ENCODE measurements around the gene TYROBP.
A peak's percentile ranks its signal among the peaks of the same experiment; 100 is the strongest.
"Not testable (repeated sequence)": the region's sequence is repeated elsewhere in the genome, so short reads cannot be mapped to it uniquely, and the experiment has no call there.

Gene TYROBP

DNA sequence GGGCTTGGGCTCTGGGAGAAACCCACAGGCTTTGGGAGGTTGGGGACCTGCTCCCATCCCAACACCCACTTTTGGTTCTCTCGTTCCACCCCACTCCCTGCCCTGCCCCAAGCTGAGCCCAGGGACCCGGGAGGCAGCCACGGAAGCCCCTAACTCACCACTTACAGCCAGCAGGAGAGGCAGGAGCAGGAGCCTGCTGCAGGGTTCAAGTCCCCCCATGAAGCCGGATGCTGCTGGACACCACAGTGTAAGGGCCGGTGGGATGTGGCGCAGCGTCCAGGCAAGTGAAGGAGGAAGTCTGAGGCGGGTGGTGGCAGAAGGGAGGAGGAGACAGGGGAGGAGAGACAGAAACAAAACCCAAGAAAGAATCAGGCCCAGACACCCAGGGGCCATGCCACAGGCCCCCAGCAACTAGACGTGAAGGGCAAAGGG, at the start of gene TYROBP:
TYROBP (minus strand) TSS at position 286 of the 432 bp plus-strand sequence; CDS start at position 219, 67 bp downstream.
- H3K4me3 ChIP-seq (ENCODE audit: low read depth, low read length), result no peak within 1 kb of the TSS

DNA sequence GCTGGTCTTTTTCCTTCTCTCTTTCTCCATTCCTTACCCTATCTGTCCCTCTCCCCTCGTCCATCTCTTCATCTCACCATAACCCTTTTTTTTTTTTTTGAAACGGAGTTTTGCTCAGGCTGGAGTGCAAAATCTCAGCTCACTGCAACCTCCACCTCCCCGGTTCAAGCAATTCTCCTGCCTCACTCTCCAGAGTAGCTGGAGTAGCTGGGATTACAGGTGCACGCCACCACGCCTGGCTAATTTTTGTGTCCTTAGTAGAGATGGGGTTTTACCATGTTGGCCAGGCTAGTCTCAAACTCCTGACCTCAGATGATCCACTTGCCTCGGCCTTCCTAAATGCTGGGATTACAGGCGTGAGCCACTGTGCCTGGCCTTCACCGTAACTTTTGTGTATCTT, 49.3 kb upstream of the TYROBP start:
- H3K4me3 ChIP-seq (ENCODE audit: low read depth, low read length), result not testable (repeated sequence)

DNA sequence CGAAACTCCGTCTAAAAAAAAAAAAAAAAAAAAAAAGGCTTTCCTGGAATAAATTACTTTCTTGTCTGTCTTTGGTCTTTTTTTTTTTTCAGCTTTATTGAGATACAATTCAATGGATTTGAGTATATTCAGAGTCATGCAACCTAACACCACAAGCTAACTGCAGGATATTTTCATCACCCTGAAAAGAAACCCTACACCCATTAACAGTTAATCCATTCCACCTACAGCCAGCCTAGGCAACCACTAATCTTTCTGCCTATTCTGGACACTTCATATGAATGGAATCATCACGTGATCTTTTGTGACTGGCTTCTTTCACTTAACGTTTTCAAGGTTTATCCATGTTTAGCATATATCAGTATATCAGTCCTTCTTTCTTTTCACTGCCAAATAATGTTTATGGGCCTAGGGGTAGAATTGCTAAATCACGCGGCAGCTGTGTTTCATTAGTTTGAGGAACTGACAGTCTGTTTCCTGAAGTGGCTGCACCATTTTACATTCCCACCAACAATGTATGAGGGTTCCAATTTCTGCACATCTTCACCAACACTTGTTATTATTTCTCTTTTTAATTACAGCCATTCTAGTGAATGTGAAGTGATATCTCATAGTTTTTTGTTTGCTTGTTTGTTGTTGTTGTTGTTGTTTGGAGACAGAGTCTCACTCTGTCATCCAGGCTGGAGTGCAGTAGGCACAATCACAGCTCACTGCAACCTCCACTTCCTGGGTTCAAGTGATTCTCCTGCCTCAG, 48.0 kb upstream of the TYROBP start:
- H3K4me3 ChIP-seq (ENCODE audit: low read depth, low read length), result no peak overlapping the region

DNA sequence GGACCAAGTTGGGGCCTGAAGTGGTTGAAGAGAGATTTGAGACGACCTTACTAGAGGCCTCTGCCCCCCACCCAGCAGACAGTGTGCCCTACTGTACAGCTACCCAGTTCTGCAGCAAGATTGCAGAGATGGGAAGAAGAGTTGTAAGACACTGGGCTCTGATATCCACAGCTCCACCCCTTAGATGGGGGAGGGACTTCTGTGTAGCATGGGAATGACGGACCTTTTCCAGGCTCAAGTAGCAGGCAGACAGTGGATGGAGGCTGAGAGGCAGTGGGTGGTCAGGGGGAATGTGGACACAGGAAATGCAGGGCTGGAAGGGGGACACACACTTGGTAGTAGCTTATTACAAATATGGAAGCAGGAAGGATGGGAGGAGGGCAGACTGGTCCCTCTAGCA, 41.0 kb upstream of the TYROBP start:
- H3K4me3 ChIP-seq (ENCODE audit: low read depth, low read length), result no peak overlapping the region

DNA sequence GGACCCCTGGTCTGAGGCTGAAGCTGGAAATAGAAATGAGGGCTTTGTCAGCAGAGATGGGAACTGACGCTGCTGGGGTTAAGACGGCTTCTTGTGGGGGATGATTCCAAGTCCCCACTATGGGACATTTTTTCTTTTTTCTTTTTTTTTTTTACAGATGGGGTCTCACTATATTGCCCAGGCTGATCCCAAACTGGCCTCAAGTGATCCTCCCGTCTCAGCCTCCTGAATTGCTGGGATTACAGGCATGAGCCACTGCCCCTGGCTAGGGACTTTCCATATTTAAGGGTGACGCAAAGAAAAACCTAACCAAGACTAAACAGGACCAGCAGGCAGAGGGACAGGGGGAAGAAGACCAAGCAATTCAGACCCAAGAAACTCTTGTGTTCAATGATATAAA, 38.1 kb upstream of the TYROBP start:
- H3K4me3 ChIP-seq (ENCODE audit: low read depth, low read length), result no peak overlapping the region

DNA sequence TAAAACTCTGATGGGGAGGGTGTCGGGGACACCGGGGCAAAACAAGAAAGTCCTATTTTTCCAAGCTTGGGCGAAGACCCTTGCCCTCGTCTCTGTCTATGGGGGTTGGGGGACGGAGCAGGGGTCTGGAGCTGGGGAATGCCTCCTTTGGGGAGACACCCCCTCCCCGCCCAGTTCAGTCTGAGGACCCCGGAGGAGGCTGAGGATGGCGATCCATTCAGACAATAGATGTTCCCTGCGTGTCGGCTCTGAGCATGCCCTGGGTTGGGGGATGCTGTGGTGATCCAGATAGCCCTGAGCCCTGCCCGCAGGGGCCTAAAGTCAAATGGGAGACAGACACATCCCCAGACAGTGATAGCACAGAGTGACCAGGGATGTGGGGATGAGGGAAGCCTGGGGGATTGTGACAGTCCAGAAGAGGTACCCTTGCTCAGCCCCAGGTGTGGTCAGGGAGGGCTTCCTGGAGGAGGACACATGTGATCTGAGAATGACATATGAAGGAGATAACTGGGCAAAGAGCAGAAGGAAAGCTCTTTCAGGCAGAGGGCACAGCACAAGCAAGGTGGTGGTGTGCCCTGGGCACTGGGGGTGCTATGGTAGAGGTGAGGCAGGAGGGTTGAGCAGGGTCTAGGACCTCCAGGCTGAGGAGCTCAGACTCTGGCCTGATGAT, 37.2 kb upstream of the TYROBP start:
- no peak overlapping the region for H3K4me3 ChIP-seq (ENCODE audit: low read depth, low read length)

DNA sequence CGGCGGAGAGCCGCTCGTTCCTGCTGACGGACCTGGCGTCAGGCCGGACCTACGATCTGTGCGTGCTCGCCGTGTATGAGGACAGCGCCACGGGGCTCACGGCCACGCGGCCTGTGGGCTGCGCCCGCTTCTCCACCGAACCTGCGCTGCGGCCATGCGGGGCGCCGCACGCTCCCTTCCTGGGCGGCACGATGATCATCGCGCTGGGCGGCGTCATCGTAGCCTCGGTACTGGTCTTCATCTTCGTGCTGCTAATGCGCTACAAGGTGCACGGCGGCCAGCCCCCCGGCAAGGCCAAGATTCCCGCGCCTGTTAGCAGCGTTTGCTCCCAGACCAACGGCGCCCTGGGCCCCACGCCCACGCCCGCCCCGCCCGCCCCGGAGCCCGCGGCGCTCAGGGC, 36.5 kb upstream of the TYROBP start:
- no peak overlapping the region for H3K4me3 ChIP-seq (ENCODE audit: low read depth, low read length)

DNA sequence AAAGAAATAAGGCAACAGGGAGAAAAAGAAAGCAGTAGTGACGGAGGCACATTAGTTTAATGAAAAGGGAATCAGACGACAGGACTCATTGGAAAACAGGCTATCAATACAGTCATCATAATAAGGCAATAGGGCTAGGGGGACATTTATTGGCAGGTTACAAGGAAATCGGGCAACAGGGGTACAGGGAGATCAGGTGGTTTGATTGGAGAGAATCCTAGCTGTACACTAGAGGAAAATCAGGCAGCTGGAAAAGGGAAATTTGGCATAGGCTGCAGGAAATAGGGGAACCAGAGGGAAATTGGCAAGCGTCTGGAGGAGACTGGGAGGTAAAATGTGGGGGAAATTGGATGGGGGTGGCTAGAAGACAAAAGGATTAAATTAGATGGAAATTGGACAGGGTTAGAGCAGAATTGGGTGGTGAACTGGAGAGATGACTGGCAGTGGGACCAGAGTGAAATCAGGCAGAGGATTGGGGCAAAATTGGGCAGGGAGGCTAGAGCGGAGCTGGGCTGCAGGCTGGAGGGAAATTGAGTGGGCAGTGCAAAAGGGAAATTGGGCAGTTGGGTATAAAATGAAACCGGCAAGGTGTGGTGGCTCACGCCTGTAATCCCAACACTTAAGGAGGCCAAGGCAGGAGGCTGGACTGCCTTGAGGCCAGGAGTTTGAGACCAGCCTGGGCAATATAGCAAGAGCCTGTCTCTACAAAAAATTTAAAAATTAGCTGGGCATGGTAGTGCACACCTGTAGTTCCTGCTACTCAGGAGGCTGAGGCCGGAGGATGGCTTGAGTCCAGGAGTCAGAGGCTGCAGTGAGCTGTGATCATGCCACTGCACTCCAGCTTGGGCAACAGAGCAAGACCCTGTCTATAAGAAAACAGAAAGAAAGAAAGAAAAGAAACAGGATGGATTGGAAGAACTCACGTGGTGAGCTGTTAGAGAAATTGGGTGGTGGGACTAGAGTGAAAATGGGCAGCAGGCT, 35.5 kb upstream of the TYROBP start:
- H3K4me3 ChIP-seq (ENCODE audit: low read depth, low read length), result no peak overlapping the region

DNA sequence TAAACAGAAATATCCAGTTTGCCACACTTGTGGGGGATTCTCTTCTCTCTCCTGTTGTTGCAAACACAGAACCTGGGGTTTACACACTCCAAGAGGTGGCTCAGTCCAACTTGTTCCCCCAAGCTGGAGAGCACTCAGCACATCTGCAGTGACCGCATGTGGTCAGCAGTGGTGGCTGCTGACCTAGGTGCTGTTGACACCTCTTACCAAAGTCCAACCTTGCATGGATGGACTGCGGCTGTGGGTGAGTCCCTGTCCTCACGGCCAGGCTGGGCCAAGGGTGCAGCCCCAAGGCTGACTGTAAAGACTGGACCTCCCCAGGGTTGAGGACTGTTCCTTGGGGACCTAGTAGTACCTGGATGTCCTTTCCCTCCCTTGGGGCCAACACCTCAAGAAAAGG, 34.1 kb upstream of the TYROBP start:
- no peak overlapping the region for H3K4me3 ChIP-seq (ENCODE audit: low read depth, low read length)

DNA sequence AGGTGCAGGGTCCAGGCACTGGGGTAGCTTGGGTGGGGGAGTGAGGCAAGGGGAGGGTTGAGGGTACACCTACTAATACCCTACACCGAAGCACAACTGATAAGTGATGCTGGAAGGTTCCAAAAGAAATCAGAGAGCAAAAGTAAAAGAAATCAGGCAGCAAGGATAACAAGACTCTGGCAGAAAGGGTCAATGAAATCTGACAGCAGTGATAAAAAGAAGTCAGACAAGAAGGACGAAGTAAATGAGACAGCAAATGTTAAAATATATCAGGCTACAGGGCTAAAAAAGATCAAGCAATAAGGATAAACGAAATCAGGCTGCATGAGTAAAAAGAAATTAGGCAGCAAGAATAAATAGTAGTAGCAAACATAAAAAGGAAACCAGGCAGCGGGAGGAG, 32.7 kb upstream of the TYROBP start:
- no peak overlapping the region for H3K4me3 ChIP-seq (ENCODE audit: low read depth, low read length)

DNA sequence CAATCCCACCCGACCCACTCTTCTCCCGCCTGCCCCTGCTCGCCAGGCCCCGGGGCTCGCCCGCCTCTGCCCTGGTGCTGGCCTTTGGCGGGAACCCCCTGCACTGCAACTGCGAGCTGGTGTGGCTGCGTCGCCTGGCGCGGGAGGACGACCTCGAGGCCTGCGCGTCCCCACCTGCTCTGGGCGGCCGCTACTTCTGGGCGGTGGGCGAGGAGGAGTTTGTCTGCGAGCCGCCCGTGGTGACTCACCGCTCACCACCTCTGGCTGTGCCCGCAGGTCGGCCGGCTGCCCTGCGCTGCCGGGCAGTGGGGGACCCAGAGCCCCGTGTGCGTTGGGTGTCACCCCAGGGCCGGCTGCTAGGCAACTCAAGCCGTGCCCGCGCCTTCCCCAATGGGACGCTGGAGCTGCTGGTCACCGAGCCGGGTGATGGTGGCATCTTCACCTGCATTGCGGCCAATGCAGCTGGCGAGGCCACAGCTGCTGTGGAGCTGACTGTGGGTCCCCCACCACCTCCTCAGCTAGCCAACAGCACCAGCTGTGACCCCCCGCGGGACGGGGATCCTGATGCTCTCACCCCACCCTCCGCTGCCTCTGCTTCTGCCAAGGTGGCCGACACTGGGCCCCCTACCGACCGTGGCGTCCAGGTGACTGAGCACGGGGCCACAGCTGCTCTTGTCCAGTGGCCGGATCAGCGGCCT, 32.1 kb upstream of the TYROBP start:
- H3K4me3 ChIP-seq (ENCODE audit: low read depth, low read length), result no peak overlapping the region

DNA sequence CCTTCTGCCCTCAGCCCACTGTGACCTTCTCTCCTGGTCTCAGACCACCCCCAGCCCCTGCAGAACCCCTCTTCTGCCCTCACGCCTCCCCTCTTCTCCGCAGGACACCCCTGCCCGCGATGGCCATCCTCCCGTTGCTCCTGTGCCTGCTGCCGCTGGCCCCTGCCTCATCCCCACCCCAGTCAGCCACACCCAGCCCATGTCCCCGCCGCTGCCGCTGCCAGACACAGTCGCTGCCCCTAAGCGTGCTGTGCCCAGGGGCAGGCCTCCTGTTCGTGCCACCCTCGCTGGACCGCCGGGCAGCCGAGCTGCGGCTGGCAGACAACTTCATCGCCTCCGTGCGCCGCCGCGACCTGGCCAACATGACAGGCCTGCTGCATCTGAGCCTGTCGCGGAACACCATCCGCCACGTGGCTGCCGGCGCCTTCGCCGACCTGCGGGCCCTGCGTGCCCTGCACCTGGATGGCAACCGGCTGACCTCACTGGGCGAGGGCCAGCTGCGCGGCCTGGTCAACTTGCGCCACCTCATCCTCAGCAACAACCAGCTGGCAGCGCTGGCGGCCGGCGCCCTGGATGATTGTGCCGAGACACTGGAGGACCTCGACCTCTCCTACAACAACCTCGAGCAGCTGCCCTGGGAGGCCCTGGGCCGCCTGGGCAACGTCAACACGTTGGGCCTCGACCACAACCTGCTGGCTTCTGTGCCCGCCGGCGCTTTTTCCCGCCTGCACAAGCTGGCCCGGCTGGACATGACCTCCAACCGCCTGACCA, 31.4 kb upstream of the TYROBP start:
- H3K4me3 ChIP-seq (ENCODE audit: low read depth, low read length), result no peak overlapping the region

DNA sequence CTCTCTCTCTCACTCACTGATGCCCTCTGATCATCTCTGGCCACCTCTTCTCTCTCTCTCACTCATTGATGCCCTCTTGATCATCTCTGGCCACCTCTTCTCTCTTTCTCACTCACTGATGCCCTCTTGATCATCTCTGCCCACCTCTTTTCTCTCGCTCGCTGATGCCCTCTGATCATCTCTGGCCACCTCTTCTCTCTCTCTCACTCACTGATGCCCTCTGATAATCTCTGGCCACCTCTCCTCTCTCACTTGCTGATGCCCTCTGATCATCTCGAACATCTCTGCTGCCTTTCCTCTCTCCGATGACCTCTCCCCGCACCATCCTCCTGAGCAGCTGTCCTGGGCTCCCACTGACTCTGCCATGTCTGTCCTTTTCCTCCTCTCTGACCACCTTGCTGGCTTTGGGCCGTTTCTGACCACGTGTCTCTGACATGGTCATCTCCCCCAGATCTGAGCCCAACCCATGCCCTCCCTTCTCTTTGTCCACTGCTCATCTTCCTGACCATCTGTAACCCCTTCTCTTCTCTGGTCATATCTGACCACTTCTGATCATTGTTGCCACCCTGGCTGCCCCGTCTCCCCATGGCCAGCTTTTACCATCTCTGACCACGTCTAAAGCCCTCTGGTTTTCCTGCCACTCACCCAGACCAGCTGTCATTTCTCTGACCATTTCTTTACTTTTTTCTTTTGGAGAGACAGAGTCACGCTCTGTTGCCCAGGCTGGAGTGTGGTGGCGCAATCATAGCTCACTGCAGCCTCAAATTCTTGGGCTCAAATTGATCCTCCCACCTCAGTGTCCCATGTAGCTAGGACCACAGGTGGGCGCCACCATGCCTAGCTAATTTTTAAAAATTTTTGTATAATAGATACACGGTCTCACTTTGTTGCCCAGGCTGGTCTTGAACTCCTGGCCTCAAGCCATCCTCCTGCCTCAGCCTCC, 30.5 kb upstream of the TYROBP start:
- no peak overlapping the region for H3K4me3 ChIP-seq (ENCODE audit: low read depth, low read length)

DNA sequence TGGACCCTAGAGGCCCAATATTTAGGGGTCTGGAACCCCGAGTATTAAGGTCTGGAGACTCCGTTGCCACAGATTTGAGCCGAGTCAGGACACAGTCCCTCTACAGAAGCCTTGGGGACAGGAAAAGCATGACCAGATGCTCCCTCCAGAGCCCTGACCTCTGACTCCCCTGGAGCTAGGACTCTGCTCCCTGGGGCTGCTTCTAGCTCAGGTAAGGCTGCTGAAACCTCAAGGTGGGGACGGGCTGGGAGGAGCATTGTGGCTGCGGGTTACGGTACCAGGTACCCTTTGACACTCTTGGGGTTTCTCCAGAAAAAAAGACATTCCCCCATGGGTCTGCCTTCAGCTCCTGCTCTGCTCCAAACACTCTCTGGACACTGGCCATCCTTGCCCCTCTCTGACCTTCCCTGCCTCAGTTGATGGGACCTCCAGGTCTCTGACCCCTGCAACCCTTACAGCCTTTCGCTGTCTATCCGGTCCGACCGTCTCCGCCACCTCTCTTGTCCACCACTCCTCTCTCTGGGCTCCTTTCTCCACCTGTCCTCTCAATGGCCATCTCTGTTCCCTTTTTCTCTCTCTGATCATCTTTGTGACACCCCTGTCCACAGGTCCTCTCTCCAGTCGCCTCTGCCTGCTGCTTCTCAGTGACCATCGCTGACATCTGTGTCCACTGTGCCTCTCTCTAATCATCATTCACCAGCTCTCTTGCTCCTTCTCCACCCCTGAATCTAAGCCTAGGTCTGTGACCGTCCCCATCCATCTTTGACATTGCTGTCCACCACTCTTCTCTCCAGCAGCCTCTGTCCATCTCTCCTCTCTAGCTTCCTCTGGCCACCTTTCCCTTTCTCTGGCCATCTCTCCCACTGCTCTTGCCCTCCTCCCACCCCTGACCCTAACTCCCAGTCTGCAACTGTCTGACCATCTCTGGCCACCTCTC, 29.5 kb upstream of the TYROBP start:
- H3K4me3 ChIP-seq (ENCODE audit: low read depth, low read length), result peak overlapping the region; percentile 47

DNA sequence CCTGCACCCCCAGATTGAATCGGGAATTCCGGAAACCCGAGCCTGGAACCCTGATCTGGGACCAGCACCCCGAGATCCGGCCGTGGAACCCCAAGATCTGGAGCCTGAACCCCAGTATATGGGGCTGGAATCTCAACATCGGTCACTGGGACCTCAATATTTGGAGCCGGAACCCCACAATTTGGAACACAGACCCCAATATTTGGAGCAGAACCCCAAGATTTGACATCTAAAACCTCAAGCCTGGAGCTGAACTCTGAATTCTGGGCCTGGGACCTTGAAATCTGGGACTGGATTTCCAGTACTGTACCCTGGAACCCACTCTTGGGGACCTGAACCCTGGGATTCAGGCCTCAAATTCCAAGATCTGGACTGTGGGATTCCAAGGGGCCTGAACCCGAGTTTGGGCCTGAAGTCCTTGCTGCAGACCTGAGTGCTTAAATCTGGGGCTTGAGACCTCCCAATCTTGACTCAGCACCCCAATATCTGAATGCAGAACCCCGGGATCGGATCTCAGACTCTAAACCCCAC, 28.7 kb upstream of the TYROBP start:
- peak overlapping the region; percentile 47 for H3K4me3 ChIP-seq (ENCODE audit: low read depth, low read length)

DNA sequence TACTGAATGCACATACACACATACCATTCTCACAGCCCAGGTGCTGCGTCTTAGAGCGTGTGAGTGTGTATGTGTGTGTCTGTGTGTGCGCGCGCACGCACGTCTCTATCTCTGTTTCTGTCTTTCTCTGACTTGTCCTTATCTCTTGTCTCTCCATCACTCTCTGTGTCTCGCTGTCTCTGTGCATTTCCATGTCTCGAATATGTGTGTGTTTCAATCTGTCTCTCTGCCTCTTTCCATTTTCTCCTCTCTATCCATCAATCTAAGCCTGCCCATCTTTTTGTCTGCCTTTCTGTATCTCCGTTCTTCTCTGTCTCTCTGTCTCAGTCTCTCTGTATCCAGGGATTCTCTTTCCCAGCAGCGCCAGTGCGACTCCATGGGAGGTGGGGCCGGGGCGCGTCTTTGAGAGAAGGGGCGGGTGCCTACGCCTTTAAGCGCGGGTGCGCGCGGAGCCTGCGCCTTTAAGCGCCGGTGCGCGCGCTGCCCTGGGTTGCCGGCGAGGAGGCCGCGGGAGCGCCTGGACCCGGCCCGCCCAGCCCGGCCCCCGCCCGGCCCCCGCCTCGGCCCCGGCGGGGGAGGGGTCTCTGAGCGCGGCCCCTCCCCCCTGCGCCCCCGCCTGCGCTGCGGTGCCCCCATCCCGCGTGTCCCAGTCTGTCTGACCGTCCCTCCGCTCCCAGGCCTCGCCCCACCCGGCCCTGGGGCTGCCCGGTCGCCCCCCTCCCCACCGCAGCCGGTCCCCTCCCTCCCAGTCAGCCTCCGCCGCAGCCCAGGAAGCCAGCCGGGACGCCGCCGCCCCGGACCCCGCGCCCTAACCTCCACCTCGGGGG, 28.0 kb upstream of the TYROBP start, which contains the start of gene LRFN3:
LRFN3 (plus strand) TSS at position 464 of the 827 bp plus-strand sequence. CDS start 3,052 bp downstream, outside the sequence.
- peak within 1 kb of the TSS; percentile 47 for H3K4me3 ChIP-seq (ENCODE audit: low read depth, low read length)

All from iPS-11a (cell line).